NCI-H2196 (cell line): ENCODE measurements around the gene ONECUT2.
"Not testable (repeated sequence)": the region's sequence is repeated elsewhere in the genome, so short reads cannot be mapped to it uniquely, and the experiment has no call there.

Source experiments
- DNase-seq: peaks from one replicate; lab custom pipeline; 2025; ENCODE audit not compliant: unreplicated experiment; lab: John Stamatoyannopoulos, UW

ONECUT2 gene

GRCh38 chr18:57445488-57446319 is 10.5 kb downstream of the ONECUT2 start:
- DNase-seq = peak; percentile 19

- no peak for DNase-seq
These were observed 11.1 kb downstream of the ONECUT2 start for GRCh38 chr18:57446322-57446721.

- DNase-seq = no peak
These were observed 12.0 kb downstream of the ONECUT2 start for GRCh38 chr18:57447154-57447621.

DNA sequence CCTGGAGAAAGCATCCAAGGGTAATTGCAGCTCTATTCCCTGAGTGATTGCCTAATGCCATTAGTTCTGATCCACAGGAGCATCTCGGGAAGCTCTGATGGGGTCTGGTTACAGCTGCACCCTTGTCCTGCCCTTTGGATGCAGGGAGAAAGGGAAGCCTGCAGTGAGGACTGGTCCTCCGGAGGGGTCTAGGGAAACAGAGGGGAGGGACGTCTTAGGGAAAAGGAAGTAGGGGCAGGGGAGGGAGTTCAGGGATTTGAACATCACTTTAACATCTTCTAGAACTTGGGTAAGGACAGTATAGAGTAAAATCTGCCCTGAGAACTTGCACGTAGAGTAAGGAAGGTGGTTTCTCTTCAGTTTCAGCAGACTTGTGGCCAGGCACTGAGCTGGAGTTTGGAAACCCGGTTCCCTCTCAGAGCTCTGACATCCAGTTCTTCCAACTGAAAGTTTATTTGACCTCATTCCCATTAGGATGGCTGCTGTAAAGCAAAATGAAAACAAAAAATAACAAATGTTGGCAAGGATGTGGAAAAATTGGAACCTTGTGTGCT is 20.5 kb downstream of the ONECUT2 start:
- no peak for DNase-seq

- DNase-seq = no peak
These were observed 26.6 kb downstream of the ONECUT2 start for GRCh38 chr18:57461652-57462269.

- peak; percentile 39 for DNase-seq
These were observed 31.1 kb downstream of the ONECUT2 start for GRCh38 chr18:57466307-57466706.

GRCh38 chr18:57466745-57467409 is 31.7 kb downstream of the ONECUT2 start:
- peak; percentile 39 for DNase-seq

DNA sequence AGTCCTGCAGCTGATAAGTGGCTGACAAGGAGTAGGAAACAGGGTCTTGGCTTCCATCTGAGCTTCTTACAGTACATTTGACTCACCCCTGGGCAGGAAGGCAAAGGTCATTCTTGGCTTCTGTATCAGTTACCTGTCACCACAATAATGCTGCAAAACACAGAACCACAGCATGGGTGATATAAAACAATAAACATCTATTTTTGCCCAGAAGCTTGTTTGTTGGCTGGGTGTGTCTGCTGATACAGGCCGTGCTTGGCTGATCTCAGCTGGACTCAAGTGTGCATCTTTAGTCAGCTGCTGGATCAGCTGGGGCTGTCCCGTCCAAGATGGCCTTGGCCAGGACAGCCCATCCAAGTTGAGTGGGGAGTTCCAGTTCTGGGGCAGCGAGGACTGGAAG is 34.7 kb downstream of the ONECUT2 start:
- DNase-seq = no peak

- DNase-seq = no peak
These were observed 40.2 kb downstream of the ONECUT2 start for GRCh38 chr18:57475408-57475807.

DNA sequence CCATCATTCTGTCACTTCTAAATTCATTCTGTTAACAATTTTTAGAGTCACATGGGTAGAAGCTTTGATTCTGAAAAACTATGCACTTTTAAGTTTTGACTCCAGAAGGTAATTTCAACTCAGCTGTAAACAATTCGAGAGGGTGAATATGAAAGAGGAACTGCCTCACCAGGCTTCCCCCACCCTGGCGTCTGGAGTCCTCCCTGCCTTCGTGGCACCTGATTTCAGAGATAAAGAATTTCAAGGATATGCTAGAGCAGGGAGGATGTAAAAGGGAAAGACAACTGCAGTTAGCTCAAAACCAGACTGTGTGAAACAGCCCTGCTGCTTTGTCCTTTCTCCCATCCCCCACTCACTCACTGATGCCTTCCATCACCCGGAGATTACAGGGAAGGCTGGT is 40.7 kb downstream of the ONECUT2 start:
- no peak for DNase-seq

DNA sequence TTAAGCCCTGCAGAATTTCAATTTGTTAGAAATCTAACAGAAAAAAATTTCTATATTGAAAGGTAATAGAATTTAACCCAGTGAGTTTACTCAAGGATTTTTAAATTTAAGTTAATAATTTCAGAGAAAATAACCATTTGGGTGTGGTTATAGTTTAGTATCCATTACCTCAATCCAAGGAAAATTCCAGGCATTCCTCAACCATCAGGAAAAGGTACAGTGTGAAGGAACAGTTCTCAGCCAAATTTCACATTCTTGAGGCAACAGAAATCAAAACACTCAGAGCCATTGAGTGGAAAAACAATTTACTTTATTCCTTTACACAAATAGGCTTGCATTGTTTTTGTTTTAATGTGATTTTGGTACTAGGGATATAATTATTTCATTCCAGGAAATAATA is 45.6 kb downstream of the ONECUT2 start:
- DNase-seq = no peak

- no peak for DNase-seq
These were observed 62.5 kb downstream of the ONECUT2 start for GRCh38 chr18:57497372-57498294.

DNA sequence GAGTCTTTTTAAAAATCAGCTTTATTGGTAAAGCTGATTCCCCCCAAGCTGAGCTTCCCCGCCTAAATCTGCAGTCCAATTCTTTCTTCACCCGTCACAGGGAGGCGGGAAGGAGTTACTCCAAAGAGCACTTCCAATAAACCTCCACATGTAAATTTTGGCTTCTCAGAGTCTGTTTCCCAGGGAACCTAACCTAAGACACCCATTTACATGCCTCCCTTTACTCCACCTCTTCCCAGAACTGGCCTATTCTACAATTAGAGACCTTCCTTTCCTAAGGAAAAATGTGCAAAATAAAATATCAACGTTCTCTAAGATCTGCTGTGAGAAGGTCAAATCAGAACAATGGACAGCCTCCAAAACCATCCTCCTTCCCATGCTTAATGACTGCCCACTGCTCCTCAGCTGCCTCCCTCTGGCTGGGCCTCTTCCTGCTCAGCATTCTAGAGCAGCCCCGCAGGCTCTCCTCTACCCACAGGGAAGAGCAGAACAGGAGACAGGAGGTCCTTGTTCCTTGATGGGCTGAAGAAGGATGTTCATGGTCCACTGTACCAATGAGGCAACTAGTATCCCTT is 63.6 kb downstream of the ONECUT2 start:
- no peak for DNase-seq

- no peak for DNase-seq
These were observed 67.5 kb downstream of the ONECUT2 start for GRCh38 chr18:57502624-57503023.

DNA sequence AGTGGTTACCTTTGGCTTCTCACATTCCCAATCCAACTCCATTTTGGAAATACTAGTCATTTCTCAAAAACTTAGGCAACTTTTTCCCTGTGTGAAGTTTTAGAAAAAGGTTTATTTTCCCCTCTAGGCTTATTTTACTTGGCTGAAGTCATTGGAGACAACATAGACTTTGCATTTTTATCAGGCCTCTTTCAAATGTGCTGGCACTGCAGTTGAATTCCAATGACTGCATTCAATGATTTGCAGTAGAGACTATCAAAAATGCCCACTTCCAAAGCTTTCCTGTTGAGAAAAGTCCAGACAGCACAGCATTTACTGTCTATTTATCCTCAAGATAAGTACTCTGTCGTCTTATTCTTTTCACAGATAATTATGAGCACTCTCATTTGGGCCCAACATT is 70.1 kb downstream of the ONECUT2 start:
- no peak for DNase-seq

- no peak for DNase-seq
These were observed 80.9 kb downstream of the ONECUT2 start for GRCh38 chr18:57516056-57516455.

- DNase-seq = no peak
These were observed 83.4 kb downstream of the ONECUT2 start for GRCh38 chr18:57518533-57518932.

GRCh38 chr18:57519668-57520424 is 84.7 kb downstream of the ONECUT2 start:
- no peak for DNase-seq

GRCh38 chr18:57522348-57522747 is 87.2 kb downstream of the ONECUT2 start:
- not testable (repeated sequence) for DNase-seq
